Measurements from ENCODE around the gene GTF2IRD2.
"Not testable (repeated sequence)": the region's sequence is repeated elsewhere in the genome, so short reads cannot be mapped to it uniquely, and the experiment has no call there.

The GTF2IRD2 gene

GRCh38 chr7:74788369-74789150 is 62.8 kb downstream of the GTF2IRD2 start:
- peak; percentile 87 for DNase-seq (ENCODE audit: low read depth, low spot score)

GRCh38 chr7:74783595-74783994 is 67.8 kb downstream of the GTF2IRD2 start:
- not testable (repeated sequence) for DNase-seq (ENCODE audit: low read depth, low spot score)

DNA sequence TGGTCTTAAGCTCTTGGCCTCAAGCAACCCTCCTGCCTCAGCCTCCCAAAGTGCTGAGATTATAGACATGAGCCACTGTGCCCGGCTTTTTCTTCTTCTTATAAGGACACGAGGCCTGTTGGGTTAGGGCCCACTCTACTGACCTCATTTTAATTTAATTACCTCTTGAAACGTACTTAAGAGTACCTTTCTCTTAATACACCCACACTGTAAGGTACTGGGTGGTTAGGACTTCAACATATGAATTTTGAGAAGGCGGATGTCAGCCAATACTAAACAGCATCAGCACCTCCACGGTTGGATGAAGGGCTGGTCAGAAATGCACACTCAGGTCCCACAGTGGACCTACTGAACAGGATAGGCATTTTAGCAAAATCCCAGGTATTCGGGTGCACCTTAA is 69.7 kb downstream of the GTF2IRD2 start:
- not testable (repeated sequence) for DNase-seq (ENCODE audit: low read depth, low spot score)

DNA sequence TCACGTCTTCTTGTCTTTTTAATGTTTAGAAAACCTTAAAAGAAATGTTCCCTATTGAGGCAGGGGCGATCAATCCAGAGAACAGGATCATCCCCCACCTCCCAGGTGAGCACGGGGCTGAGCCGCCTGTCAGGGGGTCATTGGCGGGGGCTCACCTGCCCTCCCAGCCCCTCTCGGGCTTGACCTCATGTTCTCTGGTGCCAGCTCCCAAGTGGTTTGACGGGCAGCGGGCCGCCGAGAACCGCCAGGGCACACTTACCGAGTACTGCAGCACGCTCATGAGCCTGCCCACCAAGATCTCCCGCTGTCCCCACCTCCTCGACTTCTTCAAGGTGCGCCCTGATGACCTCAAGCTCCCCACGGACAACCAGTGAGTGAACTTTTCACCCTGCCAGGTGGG is 72.4 kb downstream of the GTF2IRD2 start:
- not testable (repeated sequence) for DNase-seq (ENCODE audit: low read depth, low spot score)

GRCh38 chr7:74775111-74775510 is 76.3 kb downstream of the GTF2IRD2 start:
- DNase-seq (ENCODE audit: low read depth, low spot score), result not testable (repeated sequence)

DNA sequence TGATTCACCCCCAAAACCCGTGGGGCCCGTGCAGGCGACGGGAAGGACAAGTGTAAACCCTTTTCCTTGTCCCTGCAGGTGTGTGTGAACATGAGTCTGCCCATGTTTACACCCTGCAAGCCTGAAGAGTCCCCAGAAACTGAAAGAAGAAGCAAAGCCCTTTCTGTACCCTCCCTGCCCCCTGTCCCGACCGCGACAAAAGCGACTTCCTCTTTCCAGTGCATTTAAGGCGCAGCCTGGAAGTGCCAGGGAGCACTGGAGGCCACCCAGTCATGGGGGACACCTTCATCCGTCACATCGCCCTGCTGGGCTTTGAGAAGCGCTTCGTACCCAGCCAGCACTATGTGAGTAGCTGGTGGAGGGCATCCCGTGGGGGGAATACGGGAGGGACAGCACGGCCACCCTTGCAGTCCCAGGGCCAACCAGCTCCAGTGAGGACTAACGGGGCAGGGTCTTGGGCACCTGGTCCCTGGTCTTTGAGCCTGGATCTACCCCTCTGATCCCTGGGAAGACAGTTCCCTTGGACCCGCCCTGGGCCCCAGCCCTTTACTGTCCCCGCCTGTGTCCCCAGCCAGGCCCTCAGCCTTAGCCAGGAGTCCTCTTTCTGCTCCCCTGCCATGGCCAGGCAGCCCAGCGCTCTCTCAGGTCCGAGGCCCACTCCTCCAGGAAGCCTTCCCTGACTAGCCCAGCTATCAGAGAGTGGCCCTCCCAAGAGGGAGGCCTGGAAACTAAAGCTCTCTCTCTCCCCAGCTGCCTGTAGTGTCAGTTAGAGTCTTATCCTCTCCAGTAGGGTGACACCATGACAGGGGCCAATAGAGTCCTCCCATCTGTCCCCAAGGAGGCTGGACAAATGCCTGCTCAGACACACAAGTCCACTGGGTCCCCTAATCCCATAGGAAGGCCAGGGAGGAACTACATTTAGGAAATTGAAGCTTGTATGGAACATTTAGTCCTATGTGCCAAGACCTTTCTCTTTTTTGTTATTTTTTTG is 77.3 kb downstream of the GTF2IRD2 start, which contains the start of gene NCF1:
NCF1 (plus strand) TSS at position 252 of the 991 bp plus-strand sequence; CDS start at position 273, 21 bp downstream.
- DNase-seq (ENCODE audit: low read depth, low spot score), result not testable (repeated sequence)

GRCh38 chr7:74772093-74772492 is 79.3 kb downstream of the GTF2IRD2 start:
- DNase-seq (ENCODE audit: low read depth, low spot score), result not testable (repeated sequence)

DNA sequence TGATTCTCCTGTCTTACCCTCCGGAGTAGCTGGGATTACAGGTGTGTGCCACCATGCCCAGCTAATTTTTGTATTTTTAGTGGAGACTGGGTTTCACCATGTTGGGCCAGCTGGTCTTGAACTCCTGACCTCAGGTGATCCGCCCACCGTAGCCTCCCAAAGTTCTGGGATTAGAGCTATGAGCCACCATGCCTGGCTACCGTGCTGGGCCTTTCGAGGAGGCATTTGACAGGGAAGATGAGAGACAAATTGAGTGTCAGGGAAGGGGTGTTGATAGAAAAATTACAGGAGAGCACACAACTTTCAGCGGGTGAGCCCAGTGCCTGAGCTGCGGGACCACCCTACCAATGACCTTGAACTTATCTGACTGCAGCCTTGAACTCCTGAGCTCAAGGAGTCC is 81.3 kb downstream of the GTF2IRD2 start:
- not testable (repeated sequence) for DNase-seq (ENCODE audit: low read depth, low spot score)

- DNase-seq (ENCODE audit: low read depth, low spot score), result not testable (repeated sequence)
Measured at GRCh38 chr7:74766991-74767390, 84.4 kb downstream of the GTF2IRD2 start.

- DNase-seq (ENCODE audit: low read depth, low spot score), result not testable (repeated sequence)
Measured at GRCh38 chr7:74766509-74766908, 84.9 kb downstream of the GTF2IRD2 start.

DNA sequence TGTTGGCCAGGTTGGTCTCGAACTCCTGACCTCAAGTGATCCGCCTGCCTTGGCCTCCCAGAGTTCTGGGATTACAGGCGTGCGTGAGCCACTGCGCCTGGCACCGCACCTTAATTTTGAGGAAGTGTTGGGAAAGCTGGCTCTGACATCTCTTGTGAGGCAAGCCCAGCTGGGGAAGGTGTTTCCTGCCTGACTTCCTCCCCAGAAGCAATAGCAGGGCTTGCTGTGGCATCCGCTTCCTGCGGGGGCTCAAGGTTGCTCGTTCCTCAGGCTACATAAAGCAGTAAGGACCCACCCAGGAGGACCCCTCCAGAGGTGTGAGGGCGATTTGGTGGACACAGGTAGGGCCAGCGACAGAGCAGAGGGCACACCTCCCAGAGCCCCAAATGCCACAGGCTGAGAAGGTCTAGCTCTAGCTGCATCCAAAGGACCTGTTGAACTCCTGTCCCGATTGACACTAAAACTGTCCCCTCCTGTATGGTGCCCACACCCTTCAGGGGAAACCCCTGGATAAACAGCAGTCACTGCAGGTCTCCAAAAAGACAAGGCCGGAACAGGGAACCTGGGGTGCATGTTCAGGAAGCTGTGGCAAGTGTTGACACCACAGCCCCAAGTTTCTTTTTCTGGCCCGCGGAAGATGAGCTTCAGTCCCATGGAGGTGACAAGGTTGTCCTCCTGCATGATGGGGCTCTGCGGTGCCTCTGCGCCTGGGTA is 86.0 kb downstream of the GTF2IRD2 start:
- DNase-seq (ENCODE audit: low read depth, low spot score), result not testable (repeated sequence)

DNA sequence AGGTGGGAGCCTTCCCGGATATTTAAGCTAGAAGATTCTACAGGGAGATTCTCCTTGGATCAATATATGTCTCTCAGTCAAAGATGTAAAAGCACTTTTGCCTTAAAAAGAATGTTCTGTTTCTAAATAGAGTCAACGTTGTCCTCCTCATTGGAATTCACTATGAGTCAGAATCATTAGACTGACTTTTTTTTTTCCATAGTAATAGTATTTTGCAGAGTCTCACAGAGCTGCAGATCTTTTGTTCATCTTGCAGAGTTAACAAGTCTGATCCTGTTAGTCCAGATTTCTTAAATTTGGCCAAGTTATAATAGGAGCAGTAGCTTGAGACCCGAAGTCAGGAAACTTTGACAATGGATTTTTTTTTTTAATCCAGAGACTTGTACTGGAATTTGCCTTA is 92.4 kb downstream of the GTF2IRD2 start:
- DNase-seq (ENCODE audit: low read depth, low spot score), result not testable (repeated sequence)

GRCh38 chr7:74758268-74758667 is 93.1 kb downstream of the GTF2IRD2 start:
- not testable (repeated sequence) for DNase-seq (ENCODE audit: low read depth, low spot score)

DNA sequence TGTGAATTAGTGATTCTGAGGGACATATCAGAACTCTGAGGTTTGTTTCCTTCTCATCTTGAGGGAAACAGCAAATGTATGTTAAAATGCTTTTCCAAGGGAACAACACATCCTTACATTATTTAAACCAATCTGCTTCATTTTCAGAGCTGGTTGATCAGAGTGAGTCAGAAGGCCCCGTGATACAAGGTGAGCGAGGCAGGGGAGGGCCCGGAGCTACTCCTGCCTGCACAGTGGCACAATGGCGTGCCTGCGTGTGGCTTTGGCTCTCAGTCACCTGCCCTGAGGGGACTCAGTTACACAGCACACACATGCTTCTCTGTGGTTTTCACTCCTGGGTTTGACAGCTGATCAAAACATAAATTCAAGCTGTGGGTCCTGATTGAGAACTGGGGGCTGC is 94.7 kb downstream of the GTF2IRD2 start:
- DNase-seq (ENCODE audit: low read depth, low spot score), result not testable (repeated sequence)

DNA sequence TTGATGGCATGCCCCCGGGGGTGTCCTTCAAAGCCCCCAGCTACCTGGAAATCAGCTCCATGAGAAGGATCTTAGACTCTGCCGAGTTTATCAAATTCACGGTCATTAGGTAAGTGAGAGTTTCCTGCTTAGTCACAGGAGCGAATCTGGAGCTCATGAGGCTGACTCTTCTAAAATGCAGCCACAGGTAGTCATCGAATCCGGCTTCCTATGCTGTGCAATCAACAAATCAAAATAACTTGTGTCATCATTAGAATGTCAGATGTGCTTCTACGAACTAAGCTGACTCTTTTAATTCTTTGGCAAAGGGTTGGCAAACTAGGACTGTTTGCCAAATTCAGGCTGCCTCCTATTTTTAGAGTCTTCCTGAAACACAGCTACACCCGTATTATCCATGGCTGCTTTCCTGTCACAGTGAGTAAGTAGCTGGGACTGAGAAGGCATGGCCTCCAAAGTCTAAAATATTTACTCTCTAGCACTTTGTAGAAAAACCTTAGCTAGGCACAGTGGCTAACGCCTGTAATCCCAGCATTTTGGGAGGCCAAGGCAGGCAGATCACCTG is 97.4 kb downstream of the GTF2IRD2 start:
- not testable (repeated sequence) for DNase-seq (ENCODE audit: low read depth, low spot score)
